Activated CD8-positive, alpha-beta memory T cell treated with anti-CD3 and anti-CD28 coated beads for 4 hours (primary cell): Measurements from ENCODE around the gene SEMA6C.
"Not testable (repeated sequence)": the region's sequence is repeated elsewhere in the genome, so short reads cannot be mapped to it uniquely, and the experiment has no call there.

Source experiments
- DNase-seq, 2 donors: peaks; one replicate each; pipeline ENCODE4 v3.0.0-alpha.2; 2020; ENCODE audit warnings: low read depth in 2 of 2

The SEMA6C gene

DNA sequence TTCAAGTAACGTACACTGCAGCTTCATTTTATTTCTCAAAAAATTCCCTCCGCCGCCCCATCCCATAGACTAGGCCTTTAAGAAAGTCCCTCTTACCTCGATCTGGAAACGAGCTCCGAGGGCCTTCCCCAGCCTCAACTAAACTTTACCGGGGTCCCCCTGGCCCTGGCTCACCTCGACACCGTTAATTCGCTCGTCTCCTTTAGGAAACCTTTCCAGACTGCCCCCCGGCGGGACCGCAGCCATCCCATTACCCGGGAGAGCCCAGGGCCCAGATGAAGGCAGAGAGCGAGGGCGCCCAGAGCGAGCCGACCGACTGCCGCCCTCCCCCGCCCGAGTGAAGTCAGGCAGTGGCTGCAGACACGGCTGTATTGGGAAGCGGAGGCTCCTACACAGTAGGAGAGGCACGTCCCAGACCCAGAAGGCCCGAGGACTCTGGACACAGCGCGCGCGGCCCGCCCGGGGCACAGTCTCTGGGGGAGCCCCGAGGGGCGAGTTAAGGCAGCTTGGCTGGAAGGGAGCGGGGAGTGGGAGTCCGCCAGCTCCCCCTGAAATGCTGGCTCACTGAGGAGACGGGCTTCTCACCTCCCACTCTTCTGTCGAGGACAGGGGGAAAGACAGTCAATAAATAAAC is 14.6 kb downstream of the SEMA6C start:
- DNase-seq, result no peak

DNA sequence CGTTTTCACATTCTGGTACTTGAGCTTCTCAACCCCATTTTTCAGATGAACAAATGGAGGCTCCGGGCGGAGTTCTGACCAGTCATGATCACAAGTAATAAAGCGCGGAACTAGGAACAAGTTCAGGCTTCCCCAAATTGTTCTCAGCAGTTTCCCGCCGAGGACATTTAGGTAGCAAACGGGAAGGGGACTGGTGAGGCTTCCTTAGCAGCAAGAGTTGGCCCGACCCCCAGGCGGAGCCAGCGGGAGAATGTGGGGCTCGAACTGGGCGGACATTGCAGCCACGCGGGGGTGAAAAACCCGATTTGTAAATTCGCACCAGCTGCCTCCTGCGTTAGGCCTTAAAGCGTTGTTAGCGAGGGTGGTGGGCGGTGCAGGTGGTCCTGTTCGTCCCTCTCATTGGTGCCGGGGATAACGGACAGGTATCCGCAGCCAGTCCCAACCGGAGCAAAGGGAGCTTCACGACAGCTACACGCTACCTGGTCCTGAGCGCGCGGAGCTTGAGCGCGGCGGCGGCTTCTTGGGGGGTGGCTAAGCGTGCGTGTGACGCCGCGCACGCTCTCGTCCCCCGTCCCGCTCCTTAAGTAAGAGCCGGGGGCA is 15.3 kb downstream of the SEMA6C start:
- DNase-seq, result peak; percentile 51 to 67

- DNase-seq, result no peak
Measured at GRCh38 chr1:151128800-151129199, 17.6 kb downstream of the SEMA6C start.

DNA sequence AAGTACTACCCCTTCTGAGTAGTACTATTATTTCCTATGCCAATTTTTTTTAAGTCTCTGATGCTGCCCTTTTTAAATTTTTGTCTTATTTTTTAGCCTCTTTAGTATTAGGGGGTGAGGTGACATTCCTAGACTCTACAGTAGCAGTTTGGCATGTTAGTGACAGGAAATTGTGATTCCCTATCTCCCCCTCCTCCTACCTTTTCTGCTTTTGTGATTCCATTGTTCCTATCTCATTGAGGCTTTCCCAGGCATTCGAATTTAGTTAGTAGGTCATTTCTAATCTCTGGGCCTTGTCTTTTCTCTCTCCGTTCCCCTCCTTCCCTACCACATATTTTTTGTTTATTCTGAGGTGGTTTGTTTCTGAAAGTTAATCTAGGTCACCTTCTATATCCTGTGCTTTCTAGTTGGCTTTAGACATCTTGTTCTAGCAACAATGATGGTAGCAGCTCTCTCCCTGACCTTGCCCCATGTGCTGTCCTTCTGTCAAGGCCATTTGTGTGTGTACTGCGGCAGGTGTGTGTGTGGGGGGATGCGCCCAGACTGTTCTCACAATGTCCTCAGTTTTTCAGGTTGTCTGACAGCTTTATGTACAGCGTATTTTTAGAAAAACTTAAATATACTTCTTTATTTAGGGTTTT is 21.5 kb downstream of the SEMA6C start:
- no peak for DNase-seq

DNA sequence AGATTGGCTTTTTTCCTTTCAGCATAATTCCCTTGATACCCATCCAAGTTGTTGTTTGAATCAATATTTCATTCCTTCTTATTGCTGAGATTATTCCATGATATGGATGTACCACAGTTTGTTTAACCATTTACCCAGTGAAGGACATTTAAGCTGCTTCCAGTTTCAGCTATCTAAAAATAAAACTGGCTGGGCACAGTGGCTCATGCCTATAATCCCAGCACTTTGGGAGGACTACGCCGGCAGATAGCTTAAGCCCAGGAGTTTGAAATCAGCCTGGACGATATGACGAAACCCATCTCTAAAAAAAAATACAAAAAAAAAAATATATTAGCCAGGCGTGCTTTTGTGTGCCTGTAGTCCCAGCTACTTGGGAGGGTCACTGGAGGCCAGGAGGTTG is 32.6 kb downstream of the SEMA6C start:
- no peak for DNase-seq

DNA sequence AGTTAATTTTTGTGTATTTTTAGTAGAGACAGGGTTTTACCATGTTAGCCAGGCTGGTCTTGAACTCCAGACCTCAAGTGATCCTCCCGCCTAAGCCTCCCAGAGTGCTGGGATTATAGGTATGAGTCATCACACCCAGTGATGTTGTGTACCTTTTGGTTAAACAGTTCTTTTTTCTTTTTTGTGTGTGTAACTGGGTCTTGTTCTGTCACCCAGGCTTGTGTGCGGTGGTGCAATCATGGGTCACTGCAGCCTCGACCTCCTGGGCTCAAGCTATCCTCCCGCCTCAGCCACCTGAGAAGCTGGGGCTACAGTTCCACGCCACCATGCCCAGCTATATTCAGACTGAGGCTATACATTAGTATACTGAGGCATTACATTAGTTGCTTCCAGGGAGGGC is 38.1 kb downstream of the SEMA6C start:
- no peak for DNase-seq

- DNase-seq, result no peak
Measured at GRCh38 chr1:151106894-151107293, 39.5 kb downstream of the SEMA6C start.

DNA sequence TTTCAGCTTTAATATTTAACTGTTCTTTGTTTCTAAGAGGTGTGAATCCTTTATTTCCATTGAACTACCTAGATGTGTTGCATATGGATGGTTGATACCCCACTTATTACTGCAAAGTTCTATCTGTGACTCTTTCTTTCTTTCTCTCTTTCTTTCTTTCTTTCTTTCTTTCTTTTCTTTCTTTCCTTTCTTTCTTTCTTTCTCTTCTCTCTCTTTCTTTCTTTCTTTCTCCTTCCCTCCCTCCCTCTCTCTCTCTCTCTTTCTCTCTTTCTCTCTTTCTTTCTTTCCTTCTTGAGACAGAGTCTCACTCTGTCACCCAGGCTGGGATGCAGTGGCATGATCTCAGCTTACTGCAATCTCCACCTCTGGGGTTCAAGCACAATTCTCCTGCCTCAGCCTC is 41.8 kb downstream of the SEMA6C start:
- DNase-seq, result no peak

GRCh38 chr1:151098126-151098525 is 48.3 kb downstream of the SEMA6C start:
- no peak for DNase-seq

- not testable (repeated sequence) for DNase-seq
Measured at GRCh38 chr1:151097426-151097825, 49.0 kb downstream of the SEMA6C start.

GRCh38 chr1:151085953-151086559 is 60.4 kb downstream of the SEMA6C start:
- no peak for DNase-seq
